WTC11 (cell line): ENCODE data around the gene MTMR3. TPM values are rescaled to one million over a fixed set of nuclear protein-coding genes. Genes with fewer than 3 reads are reported as not detected.

ENCODE experiments used
- ATAC-seq: fragments of 200-7000 bp; cut with Tn5 transposase; 2 replicates; pipeline ENCODE4 v1.10.0; 2021; ENCODE audit warnings: mild to moderate bottlenecking, moderate library complexity
- CTCF ChIA-PET: fragments of 300-600 bp; sonication (Branson Sonifier 250); formaldehyde crosslinking; loops from one replicate; lab custom pipeline; 2021; ENCODE audit warnings: antibody characterized with exemption; lab: Charles Lee
- POLR2A ChIA-PET: fragments of 350-600 bp; sonication (Branson Sonifier 250); formaldehyde crosslinking; loops from one replicate; lab custom pipeline; 2021; ENCODE audit warnings: antibody characterized with exemption; lab: Charles Lee
- DNase-seq: peaks from one replicate; pipeline ENCODE4 v3.0.0; 2021; ENCODE audit warnings: low spot score
- H3K27ac Mint-ChIP-seq: 2 replicates; pipeline ENCODE4 v1.8.0; 2021; ENCODE audit warnings: mixed read lengths
- H3K27me3 Mint-ChIP-seq: 2 replicates; pipeline ENCODE4 v1.8.0; 2021; ENCODE audit warnings: low read depth, mild to moderate bottlenecking, moderate library complexity, mixed read lengths
- H3K36me3 Mint-ChIP-seq: 2 replicates; pipeline ENCODE4 v1.8.0; 2021; ENCODE audit warnings: mixed read lengths
- H3K4me1 Mint-ChIP-seq: 2 replicates; pipeline ENCODE4 v1.8.0; 2022; ENCODE audit warnings: mixed read lengths
- H3K4me3 Mint-ChIP-seq: 2 replicates; pipeline ENCODE4 v1.8.0; 2021; ENCODE audit warnings: mild to moderate bottlenecking, moderate library complexity, mixed read lengths
- H3K9me3 Mint-ChIP-seq: 2 replicates; pipeline ENCODE4 v1.8.0; 2021; ENCODE audit warnings: mixed read lengths
- CREB1 ChIP-seq: sonication (generic); formaldehyde crosslinking; IDR thresholded peaks from 2 replicates; pipeline ENCODE4 v1.8.0; 2023; ENCODE audit warnings: mild to moderate bottlenecking, missing genetic modification reagents
- CREM ChIP-seq: sonication (generic); formaldehyde crosslinking; IDR thresholded peaks from 2 replicates; pipeline ENCODE4 v1.8.1; 2022; ENCODE audit warnings: mild to moderate bottlenecking, missing genetic modification reagents, moderate library complexity
- ETV6 ChIP-seq: sonication (generic); formaldehyde crosslinking; IDR thresholded peaks from 2 replicates; pipeline ENCODE4 v1.8.1; 2022; ENCODE audit warnings: mild to moderate bottlenecking, missing genetic modification reagents
- FOXK1 ChIP-seq: sonication (generic); formaldehyde crosslinking; IDR thresholded peaks from 2 replicates; pipeline ENCODE4 v1.8.0; 2022; ENCODE audit warnings: mild to moderate bottlenecking, moderate library complexity, missing genetic modification reagents
- IRF2 ChIP-seq: sonication (generic); formaldehyde crosslinking; IDR thresholded peaks from 2 replicates; pipeline ENCODE4 v1.8.0; 2022; ENCODE audit warnings: low read depth, missing genetic modification reagents, borderline replicate concordance
- JAZF1 ChIP-seq: fragments of 250-450 bp; sonication (Bioruptor Pico); IDR thresholded peaks from 2 replicates; pipeline ENCODE4 v1.9.0; 2021; ENCODE audit warnings: moderate library complexity, mild to moderate bottlenecking, inconsistent platforms
- KAT7 ChIP-seq: sonication (generic); formaldehyde crosslinking; IDR thresholded peaks from 2 replicates; pipeline ENCODE4 v1.8.1; 2023; ENCODE audit warnings: missing genetic modification reagents, mild to moderate bottlenecking, borderline replicate concordance
- OVOL2 ChIP-seq: fragments of 250-450 bp; sonication (Bioruptor Pico); IDR thresholded peaks from 2 replicates; pipeline ENCODE4 v1.9.0; 2021; ENCODE audit warnings: mild to moderate bottlenecking, borderline replicate concordance
- RELA ChIP-seq: sonication (generic); formaldehyde crosslinking; IDR thresholded peaks from 2 replicates; pipeline ENCODE4 v1.8.1; 2022; ENCODE audit warnings: missing genetic modification reagents, mild to moderate bottlenecking, borderline replicate concordance
- SP1 ChIP-seq: sonication (generic); formaldehyde crosslinking; conservative IDR thresholded peaks from 2 replicates; pipeline ENCODE4 v1.8.1; 2022; ENCODE audit warnings: missing genetic modification reagents
- ZNF138 ChIP-seq: sonication (generic); formaldehyde crosslinking; conservative IDR thresholded peaks from 2 replicates; pipeline ENCODE4 v1.8.1; 2022; ENCODE audit warnings: mild to moderate bottlenecking, moderate library complexity, missing genetic modification reagents
- ZNF219 ChIP-seq: sonication (generic); formaldehyde crosslinking; IDR thresholded peaks from 2 replicates; pipeline ENCODE4 v1.8.0; 2023; ENCODE audit warnings: missing genetic modification reagents, mild to moderate bottlenecking, borderline replicate concordance
- ZNF317 ChIP-seq: sonication (generic); formaldehyde crosslinking; IDR thresholded peaks from 2 replicates; pipeline ENCODE4 v1.8.1; 2023; ENCODE audit warnings: low read depth, mild to moderate bottlenecking, moderate library complexity, missing genetic modification reagents, borderline replicate concordance
- total RNA-seq: library from RNA; stranded (reverse); gene quantifications from 3 replicates; pipeline ENCODE4 v1.2.3, GENCODE V29; 2021
- TF ChIP-seq, protein P1 (sequence below): sonication (generic); formaldehyde crosslinking; IDR thresholded peaks from 2 replicates; pipeline ENCODE4 v1.8.1; 2022; ENCODE audit warnings: mild to moderate bottlenecking, moderate library complexity, missing genetic modification reagents
- TF ChIP-seq, protein P2 (sequence below): fragments of 250-450 bp; sonication (Bioruptor Pico); IDR thresholded peaks from 2 replicates; pipeline ENCODE4 v1.9.0; 2021; ENCODE audit warnings: moderate library complexity, mild to moderate bottlenecking, inconsistent platforms, borderline replicate concordance
- TF ChIP-seq, protein P3 (sequence below): sonication (generic); formaldehyde crosslinking; conservative IDR thresholded peaks from 2 replicates; pipeline ENCODE4 v1.8.1; 2022; ENCODE audit warnings: mild to moderate bottlenecking, missing genetic modification reagents
- TF ChIP-seq, protein P4 (sequence below): sonication (generic); formaldehyde crosslinking; IDR thresholded peaks from 2 replicates; pipeline ENCODE4 v1.8.1; 2022; ENCODE audit warnings: mild to moderate bottlenecking, missing genetic modification reagents, moderate library complexity, borderline replicate concordance
- TF ChIP-seq, protein P5 (sequence below): sonication (generic); formaldehyde crosslinking; conservative IDR thresholded peaks from 2 replicates; pipeline ENCODE4 v1.8.1; 2023; ENCODE audit warnings: mild to moderate bottlenecking, low read depth, missing genetic modification reagents, moderate library complexity
- TF ChIP-seq, protein P6 (sequence below): sonication (generic); formaldehyde crosslinking; IDR thresholded peaks from 2 replicates; pipeline ENCODE4 v1.8.1; 2023; ENCODE audit warnings: mild to moderate bottlenecking, missing genetic modification reagents, moderate library complexity
- TF ChIP-seq, protein P7 (sequence below): sonication (generic); formaldehyde crosslinking; IDR thresholded peaks from 2 replicates; pipeline ENCODE4 v1.8.1; 2023; ENCODE audit warnings: mild to moderate bottlenecking, missing genetic modification reagents
- TF ChIP-seq, protein P8 (sequence below): fragments of 250-450 bp; sonication (Bioruptor Pico); IDR thresholded peaks from 2 replicates; pipeline ENCODE4 v1.9.0; 2021; ENCODE audit warnings: mild to moderate bottlenecking, borderline replicate concordance
- TF ChIP-seq, protein P9 (sequence below): sonication (generic); formaldehyde crosslinking; IDR thresholded peaks from 2 replicates; pipeline ENCODE4 v1.8.1; 2023; ENCODE audit warnings: mild to moderate bottlenecking, missing genetic modification reagents, moderate library complexity

MTMR3 gene
- total RNA-seq, 1 experiment from 2014 or later, result 19.2 TPM

DNA sequence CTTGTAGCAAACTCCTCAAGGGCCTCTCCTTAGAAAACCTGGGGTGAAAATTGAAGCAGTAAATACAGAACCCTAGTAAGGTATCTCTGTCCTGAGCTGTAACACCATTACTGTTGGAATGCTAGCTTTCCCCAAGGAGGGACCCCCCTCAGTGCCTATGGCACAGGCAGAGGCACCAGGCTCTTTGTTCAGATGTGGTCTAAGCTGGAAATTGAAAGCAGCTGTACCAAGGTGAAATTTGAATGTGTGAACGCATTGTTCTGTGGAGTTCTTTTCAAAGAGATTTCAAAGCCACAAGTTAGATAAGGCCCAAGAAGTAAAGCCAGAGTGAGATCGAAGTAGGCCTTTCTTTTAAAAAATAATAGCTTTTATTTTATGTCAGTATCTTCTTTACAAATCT, 125.4 kb downstream of the MTMR3 start (continued):
- TF ChIP-seq ETV6 (CRISPR knock-in tag) (no peak), ZNF138 (CRISPR knock-in tag) (no peak), KAT7 (CRISPR knock-in tag) (no peak), CREB1 (CRISPR knock-in tag) (no peak), JAZF1 (CRISPR knock-in tag) (no peak), CREM (CRISPR knock-in tag) (no peak), ZNF317 (CRISPR knock-in tag) (no peak)
- TF ChIP-seq, protein P1, sequence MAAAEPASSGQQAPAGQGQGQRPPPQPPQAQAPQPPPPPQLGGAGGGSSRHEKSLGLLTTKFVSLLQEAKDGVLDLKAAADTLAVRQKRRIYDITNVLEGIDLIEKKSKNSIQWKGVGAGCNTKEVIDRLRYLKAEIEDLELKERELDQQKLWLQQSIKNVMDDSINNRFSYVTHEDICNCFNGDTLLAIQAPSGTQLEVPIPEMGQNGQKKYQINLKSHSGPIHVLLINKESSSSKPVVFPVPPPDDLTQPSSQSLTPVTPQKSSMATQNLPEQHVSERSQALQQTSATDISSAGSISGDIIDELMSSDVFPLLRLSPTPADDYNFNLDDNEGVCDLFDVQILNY, result no peak
- TF ChIP-seq, protein P2, sequence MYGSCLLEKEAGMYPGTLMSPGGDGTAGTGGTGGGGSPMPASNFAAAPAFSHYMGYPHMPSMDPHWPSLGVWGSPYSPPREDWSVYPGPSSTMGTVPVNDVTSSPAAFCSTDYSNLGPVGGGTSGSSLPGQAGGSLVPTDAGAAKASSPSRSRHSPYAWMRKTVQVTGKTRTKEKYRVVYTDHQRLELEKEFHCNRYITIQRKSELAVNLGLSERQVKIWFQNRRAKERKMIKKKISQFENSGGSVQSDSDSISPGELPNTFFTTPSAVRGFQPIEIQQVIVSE (CRISPR knock-in tag), result no peak
- TF ChIP-seq, protein P3, sequence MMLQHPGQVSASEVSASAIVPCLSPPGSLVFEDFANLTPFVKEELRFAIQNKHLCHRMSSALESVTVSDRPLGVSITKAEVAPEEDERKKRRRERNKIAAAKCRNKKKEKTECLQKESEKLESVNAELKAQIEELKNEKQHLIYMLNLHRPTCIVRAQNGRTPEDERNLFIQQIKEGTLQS (CRISPR knock-in tag), result no peak
- TF ChIP-seq, protein P4, sequence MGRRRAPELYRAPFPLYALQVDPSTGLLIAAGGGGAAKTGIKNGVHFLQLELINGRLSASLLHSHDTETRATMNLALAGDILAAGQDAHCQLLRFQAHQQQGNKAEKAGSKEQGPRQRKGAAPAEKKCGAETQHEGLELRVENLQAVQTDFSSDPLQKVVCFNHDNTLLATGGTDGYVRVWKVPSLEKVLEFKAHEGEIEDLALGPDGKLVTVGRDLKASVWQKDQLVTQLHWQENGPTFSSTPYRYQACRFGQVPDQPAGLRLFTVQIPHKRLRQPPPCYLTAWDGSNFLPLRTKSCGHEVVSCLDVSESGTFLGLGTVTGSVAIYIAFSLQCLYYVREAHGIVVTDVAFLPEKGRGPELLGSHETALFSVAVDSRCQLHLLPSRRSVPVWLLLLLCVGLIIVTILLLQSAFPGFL (CRISPR knock-in tag), result no peak

DNA sequence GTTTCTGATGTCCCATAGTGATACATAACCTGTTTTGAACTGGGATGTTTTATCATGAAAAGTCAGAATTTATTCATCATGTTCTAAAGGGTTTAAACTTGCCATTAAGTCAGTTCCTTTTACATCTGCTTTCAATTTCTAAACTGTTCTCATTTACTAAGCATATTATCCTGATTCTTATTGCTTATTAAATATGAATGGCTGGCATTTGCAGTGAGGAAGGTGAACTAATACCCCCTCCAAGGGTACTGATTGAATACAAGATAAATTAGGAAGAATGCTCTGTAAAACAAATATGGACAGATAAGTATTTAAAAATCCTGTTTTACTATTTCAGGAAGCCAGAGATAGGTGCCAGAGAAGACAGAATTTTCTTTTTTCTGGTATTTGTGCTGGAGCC, 126.5 kb downstream of the MTMR3 start:
- ChIA-PET POLR2A (no interaction called here), CTCF (no interaction called here)
- H3K9me3 Mint-ChIP-seq, result no peaks in the 10 kb centered on the region
- ATAC-seq (no peak), DNase-seq (no peak)
- H3K36me3 Mint-ChIP-seq, result peaks cover 9% of the 10 kb centered on the region
- H3K27ac Mint-ChIP-seq, result no peak overlapping the region; the same call in 1 of the 2 replicates
- no peaks in the 10 kb centered on the region for H3K4me1 Mint-ChIP-seq
- H3K27me3 Mint-ChIP-seq, result no peaks in the 10 kb centered on the region
- no peak overlapping the region for H3K4me3 Mint-ChIP-seq
- TF ChIP-seq IRF2 (CRISPR knock-in tag) (no peak), FOXK1 (CRISPR knock-in tag) (no peak), RELA (no peak), ZNF219 (no peak), KAT7 (CRISPR knock-in tag) (no peak), OVOL2 (CRISPR knock-in tag) (no peak), SP1 (CRISPR knock-in tag) (no peak)
- TF ChIP-seq, protein P2 (CRISPR knock-in tag), result no peak
- TF ChIP-seq, protein P5, sequence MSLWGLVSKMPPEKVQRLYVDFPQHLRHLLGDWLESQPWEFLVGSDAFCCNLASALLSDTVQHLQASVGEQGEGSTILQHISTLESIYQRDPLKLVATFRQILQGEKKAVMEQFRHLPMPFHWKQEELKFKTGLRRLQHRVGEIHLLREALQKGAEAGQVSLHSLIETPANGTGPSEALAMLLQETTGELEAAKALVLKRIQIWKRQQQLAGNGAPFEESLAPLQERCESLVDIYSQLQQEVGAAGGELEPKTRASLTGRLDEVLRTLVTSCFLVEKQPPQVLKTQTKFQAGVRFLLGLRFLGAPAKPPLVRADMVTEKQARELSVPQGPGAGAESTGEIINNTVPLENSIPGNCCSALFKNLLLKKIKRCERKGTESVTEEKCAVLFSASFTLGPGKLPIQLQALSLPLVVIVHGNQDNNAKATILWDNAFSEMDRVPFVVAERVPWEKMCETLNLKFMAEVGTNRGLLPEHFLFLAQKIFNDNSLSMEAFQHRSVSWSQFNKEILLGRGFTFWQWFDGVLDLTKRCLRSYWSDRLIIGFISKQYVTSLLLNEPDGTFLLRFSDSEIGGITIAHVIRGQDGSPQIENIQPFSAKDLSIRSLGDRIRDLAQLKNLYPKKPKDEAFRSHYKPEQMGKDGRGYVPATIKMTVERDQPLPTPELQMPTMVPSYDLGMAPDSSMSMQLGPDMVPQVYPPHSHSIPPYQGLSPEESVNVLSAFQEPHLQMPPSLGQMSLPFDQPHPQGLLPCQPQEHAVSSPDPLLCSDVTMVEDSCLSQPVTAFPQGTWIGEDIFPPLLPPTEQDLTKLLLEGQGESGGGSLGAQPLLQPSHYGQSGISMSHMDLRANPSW (CRISPR knock-in tag), result no peak
- TF ChIP-seq, protein P6, sequence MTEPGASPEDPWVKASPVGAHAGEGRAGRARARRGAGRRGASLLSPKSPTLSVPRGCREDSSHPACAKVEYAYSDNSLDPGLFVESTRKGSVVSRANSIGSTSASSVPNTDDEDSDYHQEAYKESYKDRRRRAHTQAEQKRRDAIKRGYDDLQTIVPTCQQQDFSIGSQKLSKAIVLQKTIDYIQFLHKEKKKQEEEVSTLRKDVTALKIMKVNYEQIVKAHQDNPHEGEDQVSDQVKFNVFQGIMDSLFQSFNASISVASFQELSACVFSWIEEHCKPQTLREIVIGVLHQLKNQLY, result no peak
- TF ChIP-seq, protein P7, sequence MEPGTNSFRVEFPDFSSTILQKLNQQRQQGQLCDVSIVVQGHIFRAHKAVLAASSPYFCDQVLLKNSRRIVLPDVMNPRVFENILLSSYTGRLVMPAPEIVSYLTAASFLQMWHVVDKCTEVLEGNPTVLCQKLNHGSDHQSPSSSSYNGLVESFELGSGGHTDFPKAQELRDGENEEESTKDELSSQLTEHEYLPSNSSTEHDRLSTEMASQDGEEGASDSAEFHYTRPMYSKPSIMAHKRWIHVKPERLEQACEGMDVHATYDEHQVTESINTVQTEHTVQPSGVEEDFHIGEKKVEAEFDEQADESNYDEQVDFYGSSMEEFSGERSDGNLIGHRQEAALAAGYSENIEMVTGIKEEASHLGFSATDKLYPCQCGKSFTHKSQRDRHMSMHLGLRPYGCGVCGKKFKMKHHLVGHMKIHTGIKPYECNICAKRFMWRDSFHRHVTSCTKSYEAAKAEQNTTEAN (CRISPR knock-in tag), result no peak
- TF ChIP-seq, protein P8, sequence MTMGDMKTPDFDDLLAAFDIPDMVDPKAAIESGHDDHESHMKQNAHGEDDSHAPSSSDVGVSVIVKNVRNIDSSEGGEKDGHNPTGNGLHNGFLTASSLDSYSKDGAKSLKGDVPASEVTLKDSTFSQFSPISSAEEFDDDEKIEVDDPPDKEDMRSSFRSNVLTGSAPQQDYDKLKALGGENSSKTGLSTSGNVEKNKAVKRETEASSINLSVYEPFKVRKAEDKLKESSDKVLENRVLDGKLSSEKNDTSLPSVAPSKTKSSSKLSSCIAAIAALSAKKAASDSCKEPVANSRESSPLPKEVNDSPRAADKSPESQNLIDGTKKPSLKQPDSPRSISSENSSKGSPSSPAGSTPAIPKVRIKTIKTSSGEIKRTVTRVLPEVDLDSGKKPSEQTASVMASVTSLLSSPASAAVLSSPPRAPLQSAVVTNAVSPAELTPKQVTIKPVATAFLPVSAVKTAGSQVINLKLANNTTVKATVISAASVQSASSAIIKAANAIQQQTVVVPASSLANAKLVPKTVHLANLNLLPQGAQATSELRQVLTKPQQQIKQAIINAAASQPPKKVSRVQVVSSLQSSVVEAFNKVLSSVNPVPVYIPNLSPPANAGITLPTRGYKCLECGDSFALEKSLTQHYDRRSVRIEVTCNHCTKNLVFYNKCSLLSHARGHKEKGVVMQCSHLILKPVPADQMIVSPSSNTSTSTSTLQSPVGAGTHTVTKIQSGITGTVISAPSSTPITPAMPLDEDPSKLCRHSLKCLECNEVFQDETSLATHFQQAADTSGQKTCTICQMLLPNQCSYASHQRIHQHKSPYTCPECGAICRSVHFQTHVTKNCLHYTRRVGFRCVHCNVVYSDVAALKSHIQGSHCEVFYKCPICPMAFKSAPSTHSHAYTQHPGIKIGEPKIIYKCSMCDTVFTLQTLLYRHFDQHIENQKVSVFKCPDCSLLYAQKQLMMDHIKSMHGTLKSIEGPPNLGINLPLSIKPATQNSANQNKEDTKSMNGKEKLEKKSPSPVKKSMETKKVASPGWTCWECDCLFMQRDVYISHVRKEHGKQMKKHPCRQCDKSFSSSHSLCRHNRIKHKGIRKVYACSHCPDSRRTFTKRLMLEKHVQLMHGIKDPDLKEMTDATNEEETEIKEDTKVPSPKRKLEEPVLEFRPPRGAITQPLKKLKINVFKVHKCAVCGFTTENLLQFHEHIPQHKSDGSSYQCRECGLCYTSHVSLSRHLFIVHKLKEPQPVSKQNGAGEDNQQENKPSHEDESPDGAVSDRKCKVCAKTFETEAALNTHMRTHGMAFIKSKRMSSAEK, result no peak
- TF ChIP-seq, protein P9, sequence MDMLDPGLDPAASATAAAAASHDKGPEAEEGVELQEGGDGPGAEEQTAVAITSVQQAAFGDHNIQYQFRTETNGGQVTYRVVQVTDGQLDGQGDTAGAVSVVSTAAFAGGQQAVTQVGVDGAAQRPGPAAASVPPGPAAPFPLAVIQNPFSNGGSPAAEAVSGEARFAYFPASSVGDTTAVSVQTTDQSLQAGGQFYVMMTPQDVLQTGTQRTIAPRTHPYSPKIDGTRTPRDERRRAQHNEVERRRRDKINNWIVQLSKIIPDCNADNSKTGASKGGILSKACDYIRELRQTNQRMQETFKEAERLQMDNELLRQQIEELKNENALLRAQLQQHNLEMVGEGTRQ, result no peak
